Skin of body (tissue), 3 donors: Measurements from ENCODE around the gene SHANK3. TPM values are rescaled to one million over a fixed set of nuclear protein-coding genes. Genes with fewer than 3 reads are reported as not detected.

Experiments
- DNase-seq: peaks from one replicate; lab custom pipeline; 2025; lab: John Stamatoyannopoulos, UW
- small RNA-seq: library from RNA; depleted of rRNA; stranded (forward); fragments of <200 nt; gene quantifications from one replicate; pipeline ENCODE3, GENCODE V24; 2014; ENCODE audit warnings: low replicate concordance
- total RNA-seq: library from RNA; depleted of rRNA; stranded (reverse); fragments of >200 nt; gene quantifications from one replicate; pipeline ENCODE4 v1.2.3, GENCODE V29; 2014

Gene SHANK3
- total RNA-seq, 1 donor from 2014 or later: 7.2 TPM

DNA sequence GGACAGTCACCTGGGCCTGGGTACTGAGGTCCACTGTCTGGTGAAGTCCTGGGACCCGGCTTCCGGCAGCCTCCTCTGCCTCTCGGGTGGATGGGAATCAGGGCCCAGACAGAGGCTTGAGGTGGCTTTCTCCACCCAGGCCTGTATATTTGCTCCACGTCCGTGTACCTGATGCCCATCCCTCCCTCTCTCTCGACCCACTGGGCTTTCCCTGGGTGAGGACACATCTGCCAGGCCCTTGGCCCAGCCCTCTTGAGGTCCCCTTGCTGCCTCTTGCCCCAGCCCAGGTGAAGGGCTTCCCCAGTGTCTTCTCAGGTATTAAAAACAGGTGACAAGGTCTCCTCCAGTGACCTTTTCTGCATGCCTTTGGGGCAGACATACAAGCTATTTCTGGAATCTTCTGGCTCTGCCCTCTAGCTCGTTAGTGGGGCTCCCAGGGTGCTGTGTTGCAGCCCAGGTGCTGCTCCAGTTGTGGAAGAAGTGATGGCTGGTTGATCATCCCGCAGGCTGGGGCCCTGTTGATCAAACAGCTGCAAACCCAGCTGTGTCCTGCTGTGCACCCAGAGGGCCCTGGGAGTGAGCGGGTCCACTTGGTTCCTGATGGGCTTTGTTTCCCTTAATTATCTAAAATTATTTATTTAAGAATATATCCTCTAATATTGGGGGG is 39.9 kb downstream of the SHANK3 start:
- no peak for DNase-seq

DNA sequence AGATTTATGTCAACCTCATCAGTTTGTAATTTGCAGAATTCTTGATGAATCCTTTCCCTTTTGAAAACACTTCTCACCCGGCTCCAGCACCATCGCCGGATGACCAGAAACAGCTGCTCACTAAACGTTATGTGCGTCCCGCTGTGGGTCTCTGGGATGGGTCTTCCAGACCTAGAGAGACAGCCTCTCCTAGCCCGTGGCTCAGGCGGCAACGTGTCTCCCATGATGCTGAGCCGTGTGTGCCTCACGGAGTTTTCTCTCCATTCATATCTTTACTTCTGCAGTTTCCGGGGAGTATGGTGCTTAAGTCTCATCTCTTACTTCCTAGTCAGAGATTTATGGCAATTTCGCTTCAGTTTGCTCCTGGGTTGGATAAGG is 40.4 kb downstream of the SHANK3 start:
- no peak for DNase-seq

DNA sequence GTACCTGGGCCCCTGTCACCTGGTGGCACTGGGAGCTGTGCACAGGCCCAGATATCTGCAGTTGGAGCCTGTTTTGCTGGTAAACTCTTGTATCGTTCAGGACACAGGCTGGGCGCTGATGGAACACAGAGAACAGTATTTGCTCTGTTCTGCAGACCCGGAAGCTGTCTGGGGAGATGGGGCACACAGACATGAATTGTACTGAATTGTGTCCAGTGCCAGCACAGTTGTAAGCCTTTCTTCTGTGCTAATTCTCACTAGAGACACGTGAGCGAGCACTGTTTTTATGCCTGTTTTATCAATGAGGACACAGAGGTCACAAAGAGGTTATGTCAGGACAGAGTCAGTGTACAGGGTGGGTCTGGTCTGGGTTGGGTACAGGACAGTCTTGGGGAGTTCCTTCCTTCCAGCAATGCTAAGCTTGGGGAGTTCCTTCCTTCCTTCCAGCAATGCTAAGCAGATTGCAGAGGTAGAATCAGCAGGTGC is 41.0 kb downstream of the SHANK3 start:
- no peak for DNase-seq

DNA sequence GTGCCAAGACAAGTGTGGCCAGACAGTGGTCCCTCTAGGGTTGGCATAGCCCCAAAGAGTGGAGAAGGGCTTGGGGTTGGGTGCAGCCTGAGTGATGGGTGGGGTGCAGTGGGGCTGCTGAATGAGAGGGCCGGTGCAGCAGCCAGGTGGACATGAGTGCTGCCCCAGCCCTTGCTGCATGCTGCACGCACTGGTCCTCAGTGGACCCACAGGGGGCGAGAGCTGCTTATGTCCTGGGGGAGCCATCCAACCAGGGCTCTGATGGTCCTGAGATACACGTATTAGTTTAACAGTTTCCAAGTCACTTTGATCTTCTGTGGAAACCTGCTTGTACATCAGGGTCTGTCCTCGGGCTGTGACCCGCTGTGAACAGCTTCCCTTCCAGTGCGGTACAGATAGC is 41.5 kb downstream of the SHANK3 start:
- DNase-seq: no peak

DNA sequence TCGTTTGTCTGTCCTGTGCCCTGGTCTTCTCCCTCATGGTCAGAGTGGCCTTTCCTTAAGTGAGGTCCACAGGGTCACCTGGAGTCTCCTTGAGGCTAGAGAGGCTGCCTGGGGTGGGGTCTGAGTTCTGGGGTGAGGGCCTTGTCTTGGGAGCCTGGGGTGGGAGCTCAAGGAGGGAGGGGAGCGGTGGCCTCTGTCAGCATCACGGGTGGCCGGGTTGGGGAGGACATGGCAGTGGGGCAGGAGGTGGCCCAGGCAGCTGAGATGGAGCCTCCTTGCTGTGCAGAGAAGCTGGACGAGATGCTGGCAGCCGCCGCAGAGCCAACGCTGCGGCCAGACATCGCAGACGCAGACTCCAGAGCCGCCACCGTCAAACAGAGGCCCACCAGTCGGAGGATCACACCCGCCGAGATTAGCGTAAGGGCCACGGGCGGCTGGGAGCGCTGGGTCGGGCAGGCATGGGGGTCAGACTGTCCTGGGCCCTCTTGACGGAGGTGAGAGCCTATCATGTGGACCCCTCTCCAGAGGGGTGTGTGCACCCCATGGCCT is 42.1 kb downstream of the SHANK3 start:
- DNase-seq: no peak

DNA sequence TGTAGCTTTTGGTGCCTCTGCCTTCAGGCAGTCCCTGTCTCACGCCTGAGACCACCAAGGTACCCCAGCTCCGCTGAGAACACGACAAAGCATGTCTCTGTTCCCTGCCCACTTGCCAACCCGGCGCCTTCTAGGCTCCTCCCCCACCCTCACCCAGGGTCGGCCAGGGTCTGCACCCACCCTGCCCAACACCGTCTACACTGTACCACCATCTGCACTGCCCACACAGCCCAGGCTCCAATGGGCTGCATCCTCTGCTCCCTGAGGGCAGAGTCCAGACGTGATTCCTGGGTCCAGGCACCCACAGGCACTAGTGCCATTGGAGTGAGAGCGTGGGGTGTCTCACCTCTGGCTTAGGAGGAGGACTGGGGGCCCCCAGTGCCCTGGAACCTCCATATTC is 42.6 kb downstream of the SHANK3 start:
- no peak for DNase-seq

DNA sequence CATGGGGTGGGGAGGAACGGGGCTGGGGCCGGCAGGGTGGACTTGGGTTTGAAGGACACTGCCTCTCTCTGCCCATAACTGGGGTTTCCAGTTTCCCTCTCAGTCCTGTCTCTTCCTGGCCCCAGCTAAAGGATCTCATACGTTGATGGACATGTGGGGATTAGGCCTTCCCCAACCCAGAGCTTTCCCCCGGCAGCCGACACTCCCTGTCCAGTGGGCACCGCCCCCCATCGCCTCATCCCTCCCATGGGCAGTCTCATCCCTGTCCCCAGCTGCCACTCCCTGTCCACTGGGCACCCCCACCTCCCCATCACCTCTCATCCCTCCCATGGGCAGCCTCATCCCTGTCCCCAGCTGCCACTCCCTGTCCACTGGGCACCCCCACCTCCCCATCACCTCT is 43.2 kb downstream of the SHANK3 start:
- DNase-seq: no peak

DNA sequence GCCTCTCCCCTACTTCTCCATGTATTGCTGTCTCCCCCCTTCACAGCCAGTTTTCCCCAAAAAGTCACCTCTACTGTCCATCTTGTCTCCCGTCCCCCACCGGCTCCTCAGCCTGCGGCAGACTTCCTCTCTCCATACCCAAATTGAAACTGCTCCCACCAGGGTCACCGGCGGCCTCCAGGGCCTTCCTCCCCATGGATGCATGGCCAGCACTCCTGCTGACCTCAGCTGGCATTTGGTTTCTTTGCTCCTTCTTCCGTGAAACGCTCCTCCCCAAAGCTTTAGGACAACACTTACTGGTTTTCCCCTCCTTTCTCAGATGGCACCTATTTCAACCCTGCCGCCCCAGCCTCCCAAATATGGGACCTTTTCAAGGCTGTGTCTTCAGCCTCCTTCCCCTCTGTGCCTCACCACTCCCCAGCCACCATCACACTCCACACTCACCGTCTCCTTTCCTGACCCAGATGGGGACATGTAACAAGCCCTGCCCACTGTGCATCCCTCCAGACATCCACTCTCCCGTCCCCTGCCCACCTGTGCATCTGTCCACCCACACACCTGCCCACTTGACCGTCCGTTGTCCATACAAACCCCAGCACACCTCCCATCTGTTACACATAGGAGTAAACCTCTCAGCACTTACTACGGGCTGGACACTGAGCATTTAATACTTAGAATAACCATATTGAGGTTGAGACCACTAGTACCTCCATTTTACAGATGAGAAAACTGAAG is 43.8 kb downstream of the SHANK3 start:
- no peak for DNase-seq

DNA sequence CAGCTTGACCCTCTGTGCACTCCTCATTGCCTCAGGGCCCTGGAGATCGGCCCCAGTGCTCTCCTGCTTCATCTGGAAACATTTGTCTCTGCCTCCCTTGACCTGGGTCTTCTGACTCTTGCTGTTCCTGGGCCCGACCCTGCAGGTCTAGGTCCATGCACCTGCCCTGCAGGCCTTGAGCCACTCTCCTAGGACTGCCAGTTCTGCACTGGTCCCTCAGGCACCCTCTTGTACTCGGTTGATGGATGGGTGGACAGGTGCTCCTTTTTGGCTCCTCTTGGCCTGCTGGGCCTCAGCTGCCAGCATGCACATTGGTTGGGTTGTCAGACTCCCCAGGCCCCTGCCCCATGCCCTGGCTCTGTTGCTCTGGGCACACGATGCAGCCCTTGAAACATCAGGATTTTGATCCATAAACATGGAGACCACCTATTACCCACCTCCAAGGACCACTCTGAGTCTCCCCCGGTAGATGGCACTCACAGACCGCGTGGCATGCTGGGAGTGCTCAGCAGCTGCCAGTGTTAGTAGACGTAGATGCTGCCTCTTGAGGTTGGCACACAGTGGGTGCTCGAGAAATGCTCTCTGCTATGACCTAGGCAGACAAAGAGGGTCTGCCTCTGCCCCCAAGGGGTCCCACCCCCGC is 45.2 kb downstream of the SHANK3 start:
- no peak for DNase-seq

DNA sequence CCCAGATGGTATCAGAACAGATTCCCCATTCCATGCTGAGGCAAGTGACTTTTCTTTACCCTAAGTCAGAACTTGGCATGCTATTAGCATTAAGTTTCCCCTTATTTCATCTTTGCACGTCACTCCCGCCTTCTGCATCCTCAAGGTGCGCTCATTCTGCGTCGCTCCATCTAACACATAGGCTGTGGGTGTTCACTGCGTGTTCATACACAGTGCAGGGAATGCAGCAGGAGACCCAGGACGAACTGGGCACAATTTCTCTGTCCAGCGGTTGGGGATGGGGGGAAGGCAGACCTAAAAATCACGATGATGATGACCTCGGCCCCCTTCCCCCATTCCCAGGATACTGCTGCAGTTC is 45.7 kb downstream of the SHANK3 start:
- DNase-seq: no peak

DNA sequence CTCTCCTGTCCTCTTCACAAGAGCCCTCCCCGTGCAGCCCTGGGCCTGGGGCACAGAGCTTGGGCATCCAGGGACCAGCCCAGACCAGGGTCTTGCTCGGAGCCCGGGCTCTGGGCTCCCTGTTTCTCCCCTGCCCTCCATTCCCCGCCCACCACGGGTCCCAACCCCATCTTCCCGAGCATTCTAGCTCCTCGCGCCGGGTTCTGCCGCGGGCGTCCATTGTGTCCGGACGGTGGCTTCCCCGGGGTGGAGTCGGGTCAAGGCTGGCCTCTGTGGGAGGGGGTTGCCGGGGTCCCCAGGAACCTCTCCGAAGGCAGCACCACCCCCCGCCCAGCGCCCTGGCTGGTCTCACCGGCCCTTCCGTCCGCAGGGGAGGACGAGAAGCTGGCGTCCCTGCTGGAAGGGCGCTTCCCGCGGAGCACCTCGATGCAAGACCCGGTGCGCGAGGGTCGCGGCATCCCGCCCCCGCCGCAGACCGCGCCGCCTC is 47.2 kb downstream of the SHANK3 start:
- no peak for DNase-seq

DNA sequence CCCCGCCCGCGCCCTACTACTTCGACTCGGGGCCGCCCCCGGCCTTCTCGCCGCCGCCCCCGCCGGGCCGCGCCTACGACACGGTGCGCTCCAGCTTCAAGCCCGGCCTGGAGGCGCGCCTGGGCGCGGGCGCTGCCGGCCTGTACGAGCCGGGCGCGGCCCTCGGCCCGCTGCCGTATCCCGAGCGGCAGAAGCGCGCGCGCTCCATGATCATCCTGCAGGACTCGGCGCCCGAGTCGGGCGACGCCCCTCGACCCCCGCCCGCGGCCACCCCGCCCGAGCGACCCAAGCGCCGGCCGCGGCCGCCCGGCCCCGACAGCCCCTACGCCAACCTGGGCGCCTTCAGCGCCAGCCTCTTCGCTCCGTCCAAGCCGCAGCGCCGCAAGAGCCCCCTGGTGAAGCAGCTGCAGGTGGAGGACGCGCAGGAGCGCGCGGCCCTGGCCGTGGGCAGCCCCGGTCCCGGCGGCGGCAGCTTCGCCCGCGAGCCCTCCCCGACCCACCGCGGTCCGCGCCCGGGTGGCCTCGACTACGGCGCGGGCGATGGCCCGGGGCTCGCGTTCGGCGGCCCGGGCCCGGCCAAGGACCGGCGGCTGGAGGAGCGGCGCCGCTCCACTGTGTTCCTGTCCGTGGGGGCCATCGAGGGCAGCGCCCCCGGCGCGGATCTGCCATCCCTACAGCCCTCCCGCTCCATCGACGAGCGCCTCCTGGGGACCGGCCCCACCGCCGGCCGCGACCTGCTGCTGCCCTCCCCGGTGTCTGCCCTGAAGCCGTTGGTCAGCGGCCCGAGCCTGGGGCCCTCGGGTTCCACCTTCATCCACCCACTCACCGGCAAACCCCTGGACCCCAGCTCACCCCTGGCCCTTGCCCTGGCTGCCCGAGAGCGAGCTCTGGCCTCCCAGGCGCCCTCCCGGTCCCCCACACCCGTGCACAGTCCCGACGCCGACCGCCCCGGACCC is 48.0 kb downstream of the SHANK3 start:
- no peak for DNase-seq

DNA sequence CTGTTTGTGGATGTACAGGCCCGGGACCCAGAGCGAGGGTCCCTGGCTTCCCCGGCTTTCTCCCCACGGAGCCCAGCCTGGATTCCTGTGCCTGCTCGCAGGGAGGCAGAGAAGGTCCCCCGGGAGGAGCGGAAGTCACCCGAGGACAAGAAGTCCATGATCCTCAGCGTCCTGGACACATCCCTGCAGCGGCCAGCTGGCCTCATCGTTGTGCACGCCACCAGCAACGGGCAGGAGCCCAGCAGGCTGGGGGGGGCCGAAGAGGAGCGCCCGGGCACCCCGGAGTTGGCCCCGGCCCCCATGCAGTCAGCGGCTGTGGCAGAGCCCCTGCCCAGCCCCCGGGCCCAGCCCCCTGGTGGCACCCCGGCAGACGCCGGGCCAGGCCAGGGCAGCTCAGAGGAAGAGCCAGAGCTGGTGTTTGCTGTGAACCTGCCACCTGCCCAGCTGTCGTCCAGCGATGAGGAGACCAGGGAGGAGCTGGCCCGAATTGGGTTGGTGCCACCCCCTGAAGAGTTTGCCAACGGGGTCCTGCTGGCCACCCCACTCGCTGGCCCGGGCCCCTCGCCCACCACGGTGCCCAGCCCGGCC is 48.7 kb downstream of the SHANK3 start:
- DNase-seq: no peak

DNA sequence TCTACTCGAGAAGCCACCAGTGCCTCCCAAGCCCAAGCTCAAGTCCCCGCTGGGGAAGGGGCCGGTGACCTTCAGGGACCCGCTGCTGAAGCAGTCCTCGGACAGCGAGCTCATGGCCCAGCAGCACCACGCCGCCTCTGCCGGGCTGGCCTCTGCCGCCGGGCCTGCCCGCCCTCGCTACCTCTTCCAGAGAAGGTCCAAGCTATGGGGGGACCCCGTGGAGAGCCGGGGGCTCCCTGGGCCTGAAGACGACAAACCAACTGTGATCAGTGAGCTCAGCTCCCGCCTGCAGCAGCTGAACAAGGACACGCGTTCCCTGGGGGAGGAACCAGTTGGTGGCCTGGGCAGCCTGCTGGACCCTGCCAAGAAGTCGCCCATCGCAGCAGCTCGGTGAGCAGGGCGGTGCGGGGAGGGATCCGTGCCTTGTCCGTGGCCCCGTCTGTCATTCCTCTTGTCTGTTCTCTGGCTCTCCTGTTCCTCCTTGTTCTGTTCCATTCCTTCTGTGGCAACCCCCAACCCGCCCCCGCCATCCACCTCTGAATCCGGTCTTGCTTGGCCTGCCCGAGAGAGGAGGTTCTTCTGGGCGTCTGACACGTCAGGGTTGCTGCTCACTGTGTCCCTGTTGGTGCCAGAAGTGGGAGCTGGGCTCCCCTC is 49.6 kb downstream of the SHANK3 start:
- DNase-seq: no peak

Small RNAs within 50 kb of the gene (small RNA-seq; reads per million reads assigned to genes)
- not detected for gene RF00019
- gene RNU6-409P: not detected

Other genes starting within 250 kb of the SHANK3 start
- gene SBF1, start 197.8 kb upstream of the SHANK3 start, total RNA-seq: 31.9 TPM
- gene ADM2, start 191.3 kb upstream of the SHANK3 start, total RNA-seq: 0.39 TPM
- gene MIOX, start 186.0 kb upstream of the SHANK3 start, total RNA-seq: not detected
- gene LMF2, start 165.1 kb upstream of the SHANK3 start, total RNA-seq: 16.1 TPM
- gene NCAPH2, start 164.6 kb upstream of the SHANK3 start, total RNA-seq: 29.7 TPM
- gene SCO2, start 147.2 kb upstream of the SHANK3 start, total RNA-seq: 0.59 TPM
- gene TYMP, start 142.8 kb upstream of the SHANK3 start, total RNA-seq: 16.3 TPM
- gene KLHDC7B, start 126.9 kb upstream of the SHANK3 start, total RNA-seq: 0.30 TPM
- not detected for gene SYCE3, start 109.9 kb upstream of the SHANK3 start, total RNA-seq
- 10.3 TPM for gene CPT1B, start 94.4 kb upstream of the SHANK3 start, total RNA-seq
- gene CHKB, start 90.0 kb upstream of the SHANK3 start, total RNA-seq: 28.3 TPM
- 1.6 TPM for gene MAPK8IP2, start 72.0 kb upstream of the SHANK3 start, total RNA-seq
- gene ARSA, start 44.7 kb upstream of the SHANK3 start, total RNA-seq: 8.4 TPM
- 0.39 TPM for gene ACR, start 65.4 kb downstream of the SHANK3 start, total RNA-seq
- 8.7 TPM for gene RABL2B, start 110.8 kb downstream of the SHANK3 start, total RNA-seq